Stimulated activated CD8-positive, alpha-beta memory T cell treated with anti-CD3 and anti-CD28 coated beads, Interleukin-15, amount 100 ng/mL, for 24 hours (primary cell): Measurements from ENCODE around the gene CHP2.
"Not testable (repeated sequence)": the region's sequence is repeated elsewhere in the genome, so short reads cannot be mapped to it uniquely, and the experiment has no call there.

ENCODE experiments used
- DNase-seq: peaks from one replicate; pipeline ENCODE4 v3.0.0-alpha.2; 2020; ENCODE audit warnings: low read depth

CHP2 gene

GRCh38 chr16:23745263-23745662 lies 9.6 kb upstream of the CHP2 start:
- DNase-seq, result no peak

GRCh38 chr16:23748630-23749029 lies 6.2 kb upstream of the CHP2 start:
- no peak for DNase-seq

GRCh38 chr16:23751053-23751452 lies 3.8 kb upstream of the CHP2 start:
- DNase-seq, result not testable (repeated sequence)

GRCh38 chr16:23753908-23754593 lies 775 bp upstream of the CHP2 start:
- no peak for DNase-seq

DNA sequence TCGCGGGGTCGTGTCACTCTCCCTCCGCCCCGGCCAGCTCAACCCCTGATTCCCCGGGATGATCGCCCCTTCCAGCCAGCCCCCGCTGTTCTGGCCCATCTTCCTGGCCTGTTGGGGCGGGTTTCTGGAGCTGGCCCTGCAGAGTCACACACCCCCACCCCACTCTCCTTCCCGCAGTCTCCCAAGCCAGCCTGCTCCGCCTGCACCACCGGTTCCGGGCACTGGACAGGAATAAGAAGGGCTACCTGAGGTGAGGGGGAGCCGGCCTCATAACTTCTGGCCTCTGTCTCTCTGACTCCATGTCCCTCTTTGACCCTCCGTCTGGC lies 621 bp downstream of the CHP2 start:
- no peak for DNase-seq

DNA sequence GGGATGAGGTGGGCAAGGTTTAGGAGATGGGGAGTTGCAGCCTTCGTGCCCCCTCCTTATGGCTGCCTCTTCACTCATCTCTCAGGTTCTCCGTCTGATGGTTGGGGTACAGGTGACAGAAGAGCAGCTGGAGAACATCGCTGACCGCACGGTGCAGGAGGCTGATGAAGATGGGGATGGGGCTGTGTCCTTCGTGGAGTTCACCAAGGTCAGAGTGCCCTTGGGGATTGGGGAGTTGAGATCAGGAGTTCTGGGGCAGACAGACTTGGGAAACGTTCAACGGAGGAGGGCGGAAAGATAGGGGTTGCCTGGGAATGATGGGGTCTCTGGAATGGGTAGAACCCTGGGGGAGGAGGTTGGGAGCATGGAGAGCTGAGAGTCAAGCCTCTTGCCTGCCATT lies 2.3 kb downstream of the CHP2 start:
- DNase-seq, result no peak

- no peak for DNase-seq
Measured at GRCh38 chr16:23757937-23758619, 3.3 kb downstream of the CHP2 start.

DNA sequence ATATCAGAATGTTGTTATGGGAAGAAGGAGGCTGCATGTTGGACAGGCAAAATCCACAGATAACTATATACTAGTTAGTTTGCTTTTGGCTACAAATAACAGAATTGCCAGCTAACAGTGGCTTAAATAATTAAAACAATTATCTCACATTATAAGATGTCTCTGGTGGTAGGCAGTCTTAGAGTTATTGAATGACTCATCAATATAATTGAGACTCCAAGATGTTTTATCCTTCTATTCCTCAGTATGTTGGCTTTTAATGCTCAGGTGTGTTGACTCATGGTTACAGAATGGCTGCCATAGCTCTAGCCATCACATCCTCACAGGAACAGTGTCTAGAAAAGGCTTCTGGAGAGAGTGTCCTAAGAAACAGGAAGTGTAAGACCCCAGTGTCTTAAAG lies 11.1 kb downstream of the CHP2 start:
- DNase-seq, result no peak

DNA sequence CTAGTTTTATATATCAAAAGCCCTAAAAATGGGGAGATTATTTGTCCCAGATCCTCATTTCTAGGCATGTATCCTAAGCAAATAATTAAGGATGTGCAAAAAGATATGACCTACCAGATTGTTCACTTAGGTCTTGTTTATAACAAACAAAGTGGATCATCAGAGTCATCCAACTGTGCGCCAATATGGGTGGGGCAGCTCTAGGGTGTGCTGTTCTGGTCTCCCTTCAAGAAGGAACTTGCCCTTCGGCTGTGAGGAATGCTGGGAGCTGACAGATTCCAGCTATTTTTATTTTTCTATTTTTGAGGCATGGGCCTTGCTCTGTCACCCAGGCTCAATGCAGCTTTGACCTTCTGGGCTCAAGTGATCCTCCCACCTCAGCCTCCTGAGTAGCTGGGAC lies 13.8 kb downstream of the CHP2 start:
- DNase-seq, result no peak

GRCh38 chr16:23771027-23771426 lies 16.2 kb downstream of the CHP2 start:
- no peak for DNase-seq

DNA sequence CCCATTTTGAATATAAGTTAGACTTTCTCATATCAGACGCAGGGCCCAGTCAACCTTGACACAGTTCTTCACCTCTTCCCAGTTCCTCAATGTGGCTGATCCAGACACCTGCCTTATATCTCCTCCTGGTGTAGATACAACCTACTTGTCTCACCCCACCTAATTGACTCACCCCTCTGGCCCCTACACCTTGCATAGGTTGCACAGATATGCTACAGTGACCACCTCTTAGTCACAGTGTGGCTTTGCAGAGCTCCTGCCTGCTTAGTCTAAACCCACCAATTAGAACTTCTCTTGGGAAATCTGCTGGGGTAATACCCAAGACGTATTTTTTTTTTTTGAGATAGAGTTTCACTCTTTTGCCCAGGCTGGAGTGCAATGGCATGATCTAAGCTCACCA lies 16.8 kb downstream of the CHP2 start:
- no peak for DNase-seq

DNA sequence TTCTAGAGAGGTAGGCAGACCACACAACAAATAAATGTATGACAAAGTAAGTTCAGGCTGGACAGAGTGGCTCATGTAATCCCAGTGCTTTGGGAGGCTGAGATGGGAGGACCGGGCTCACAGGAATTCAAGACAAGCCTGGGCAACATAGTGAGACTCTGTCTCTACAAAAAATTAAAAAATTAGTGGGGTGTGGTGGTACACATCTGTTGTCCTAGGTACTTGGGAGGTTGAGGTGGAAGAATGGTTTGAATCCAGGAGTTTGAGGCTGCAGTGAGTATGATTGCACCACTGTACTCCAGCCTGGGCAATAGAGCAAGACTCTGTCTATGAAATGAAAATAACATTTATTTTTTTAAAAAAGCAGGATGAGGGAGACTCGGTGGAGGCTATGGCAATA lies 18.5 kb downstream of the CHP2 start:
- DNase-seq, result no peak

DNA sequence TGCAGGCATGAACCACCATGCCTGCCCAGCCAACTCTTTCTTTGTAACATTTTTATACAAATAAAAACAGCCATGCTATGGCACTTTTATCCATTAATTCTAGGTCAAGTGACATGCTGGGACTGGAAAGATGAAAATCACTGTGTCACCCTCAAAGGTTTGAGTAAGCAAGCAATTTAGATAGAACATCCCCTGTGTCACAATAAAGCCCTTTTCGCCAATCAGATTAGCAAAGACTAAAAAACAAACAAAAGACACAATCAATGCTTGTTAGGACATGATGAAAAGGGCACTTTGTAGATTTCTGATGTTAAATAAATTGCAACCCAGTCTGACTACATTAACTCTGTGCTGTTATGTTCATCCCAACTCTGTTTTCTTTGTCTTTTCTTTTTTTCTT lies 26.4 kb downstream of the CHP2 start:
- no peak for DNase-seq

DNA sequence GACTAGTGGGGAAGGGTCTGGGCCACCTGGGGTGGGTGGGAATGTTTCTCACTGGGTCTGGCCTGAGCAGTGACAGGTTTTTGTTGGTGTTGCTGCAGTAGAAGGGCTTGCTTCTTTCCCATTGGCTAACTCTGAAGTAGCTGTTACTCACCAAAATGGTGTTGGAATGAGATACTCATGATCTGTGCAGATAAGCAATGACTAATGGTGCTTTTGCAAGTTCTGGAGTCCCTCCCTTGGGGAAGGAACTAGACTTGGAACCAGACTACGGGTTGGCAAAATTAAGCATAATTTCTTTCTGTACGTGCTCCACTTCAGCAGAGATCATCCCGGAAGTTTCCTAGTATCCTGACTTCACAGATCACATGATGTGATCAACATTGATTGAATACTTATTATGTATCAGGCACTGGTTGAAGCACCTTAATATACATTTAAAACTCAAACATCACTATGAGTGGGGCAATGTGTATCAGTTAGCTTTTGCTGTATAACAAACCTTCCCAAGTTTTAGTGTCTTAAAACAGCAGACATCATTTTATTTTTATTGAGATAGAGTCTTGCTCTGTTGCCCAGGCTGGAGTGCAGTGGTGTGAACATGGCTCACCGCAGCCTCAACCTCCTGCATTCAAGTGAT lies 30.1 kb downstream of the CHP2 start:
- no peak for DNase-seq

- DNase-seq, result no peak
Measured at GRCh38 chr16:23785842-23786241, 31.0 kb downstream of the CHP2 start.

DNA sequence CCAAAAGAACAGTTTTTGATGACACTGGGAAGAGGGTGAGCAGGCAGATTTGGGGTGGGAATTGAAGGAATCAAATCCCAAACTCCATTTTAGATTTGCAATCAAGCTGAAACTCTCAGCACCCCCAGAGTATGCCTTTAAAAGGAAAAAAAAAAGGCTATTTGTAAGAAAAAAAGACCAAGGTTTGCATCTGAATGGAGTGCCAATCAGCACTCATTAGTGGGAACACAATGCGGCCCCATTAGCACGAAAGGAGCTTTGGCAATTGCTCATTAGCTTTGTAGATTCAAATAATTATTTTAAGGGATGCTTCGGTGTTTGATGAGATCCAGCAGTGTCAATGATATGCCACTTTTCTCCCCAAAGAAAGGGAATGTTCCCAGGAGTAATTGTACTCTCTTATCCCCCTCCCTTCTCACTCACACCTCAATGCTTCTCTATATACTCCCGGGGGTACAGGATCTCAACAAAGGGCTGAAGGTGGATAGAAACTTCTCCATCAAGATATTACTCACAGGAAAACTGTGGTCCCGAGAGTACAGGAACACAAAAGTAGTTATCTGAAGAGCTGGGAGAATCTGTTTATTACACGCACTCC lies 32.2 kb downstream of the CHP2 start:
- DNase-seq, result no peak

DNA sequence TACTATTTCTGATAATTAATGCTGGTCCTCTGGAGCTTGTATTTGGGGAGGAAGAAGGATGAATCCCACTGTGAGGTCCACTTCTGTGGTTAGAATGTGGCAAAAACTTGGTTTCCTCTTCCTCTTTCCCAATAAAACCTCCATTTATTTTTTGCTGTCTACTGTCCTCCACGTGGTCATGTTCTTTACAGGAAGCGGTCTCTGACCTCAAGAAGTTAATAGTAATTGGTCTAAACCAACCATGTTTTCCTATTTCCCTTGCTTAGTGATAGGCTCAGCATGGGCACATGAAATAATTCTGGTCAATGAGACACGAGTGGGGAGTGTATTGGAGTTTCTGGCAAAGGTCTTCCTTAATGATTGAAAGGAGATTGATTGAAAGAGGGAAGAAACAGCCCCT lies 33.9 kb downstream of the CHP2 start:
- DNase-seq, result no peak

- no peak for DNase-seq
Measured at GRCh38 chr16:23795378-23795777, 40.6 kb downstream of the CHP2 start.

DNA sequence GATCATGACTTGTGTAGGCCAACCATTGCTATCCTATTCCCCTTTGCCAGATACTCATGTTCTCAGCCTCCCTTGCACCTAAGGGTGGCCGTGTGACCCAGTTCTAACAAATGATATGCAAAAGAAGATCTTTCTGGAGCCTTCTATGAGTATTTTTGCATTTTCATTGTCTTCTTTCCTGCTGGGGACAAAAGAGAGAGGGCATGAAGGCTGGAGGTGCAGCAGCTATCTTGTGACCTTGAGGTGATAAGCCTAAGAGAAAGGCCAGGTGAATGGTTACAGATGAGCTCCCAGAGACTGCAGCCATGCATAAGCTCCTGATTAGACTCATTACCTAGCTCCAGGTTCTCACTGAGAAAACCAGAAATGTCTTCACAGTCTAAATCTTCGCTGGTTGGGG lies 42.1 kb downstream of the CHP2 start:
- no peak for DNase-seq

- DNase-seq, result peak; percentile 56
Measured at GRCh38 chr16:23801378-23801777, 46.6 kb downstream of the CHP2 start.

- DNase-seq, result no peak
Measured at GRCh38 chr16:23802776-23803175, 48.0 kb downstream of the CHP2 start.

- DNase-seq, result peak; percentile 28
Measured at GRCh38 chr16:23803591-23804123, 48.8 kb downstream of the CHP2 start.

- DNase-seq, result no peak
Measured at GRCh38 chr16:23807028-23807427, 52.2 kb downstream of the CHP2 start.
